ENCODE measurements around the gene RASGRP1. TPM values are rescaled to one million over a fixed set of nuclear protein-coding genes. Genes with fewer than 3 reads are reported as not detected.
A peak's percentile ranks its signal among the peaks of the same experiment; 100 is the strongest.

Gene RASGRP1
- total and polyA plus RNA-seq, 8 donors = 0.60 to 4.7 (median 1.5) TPM

DNA sequence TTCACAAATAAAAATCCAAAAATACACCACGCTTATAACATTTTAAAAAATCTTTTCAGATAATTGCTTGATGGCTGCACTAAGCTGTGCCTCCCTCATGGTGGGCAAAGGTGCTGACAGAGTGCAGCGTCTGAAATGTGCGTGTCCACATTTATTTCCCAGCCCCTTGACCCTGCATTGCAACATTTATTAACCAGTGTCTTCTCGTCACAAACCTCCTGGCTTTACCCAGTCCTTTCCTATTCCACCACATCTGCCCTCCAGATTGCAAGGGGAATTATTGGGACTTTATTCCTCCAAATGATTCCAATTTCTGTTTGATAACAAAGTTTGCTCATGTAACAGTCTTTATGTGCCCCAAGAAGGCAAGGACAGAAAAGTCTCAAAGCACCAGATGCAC is 5.5 kb downstream of the RASGRP1 start:
- Histone ChIP-seq H3K27me3 (no peaks in the 10 kb centered on the region), H3K9me3 (no peaks in the 10 kb centered on the region), H3K4me1 (peaks cover 0 to 5% (median 0%) of the 10 kb centered on the region in 3 donors), H3K4me3 (no peak overlapping the region), H3K36me3 (no peaks in the 10 kb centered on the region), H3K27ac (no peak overlapping the region)
- TF ChIP-seq, protein P1, sequence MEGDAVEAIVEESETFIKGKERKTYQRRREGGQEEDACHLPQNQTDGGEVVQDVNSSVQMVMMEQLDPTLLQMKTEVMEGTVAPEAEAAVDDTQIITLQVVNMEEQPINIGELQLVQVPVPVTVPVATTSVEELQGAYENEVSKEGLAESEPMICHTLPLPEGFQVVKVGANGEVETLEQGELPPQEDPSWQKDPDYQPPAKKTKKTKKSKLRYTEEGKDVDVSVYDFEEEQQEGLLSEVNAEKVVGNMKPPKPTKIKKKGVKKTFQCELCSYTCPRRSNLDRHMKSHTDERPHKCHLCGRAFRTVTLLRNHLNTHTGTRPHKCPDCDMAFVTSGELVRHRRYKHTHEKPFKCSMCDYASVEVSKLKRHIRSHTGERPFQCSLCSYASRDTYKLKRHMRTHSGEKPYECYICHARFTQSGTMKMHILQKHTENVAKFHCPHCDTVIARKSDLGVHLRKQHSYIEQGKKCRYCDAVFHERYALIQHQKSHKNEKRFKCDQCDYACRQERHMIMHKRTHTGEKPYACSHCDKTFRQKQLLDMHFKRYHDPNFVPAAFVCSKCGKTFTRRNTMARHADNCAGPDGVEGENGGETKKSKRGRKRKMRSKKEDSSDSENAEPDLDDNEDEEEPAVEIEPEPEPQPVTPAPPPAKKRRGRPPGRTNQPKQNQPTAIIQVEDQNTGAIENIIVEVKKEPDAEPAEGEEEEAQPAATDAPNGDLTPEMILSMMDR (IDR thresholded peaks at IDR 0.05) = no peak
- ATAC-seq (no peak), DNase-seq (no peak), FAIRE-seq (no peak)
- intact Hi-C loops (cut with DNase I) = no loop called here
- WGBS, 2 donors = 86 to 87% methylated on average over 4 of the region's 4 CpGs

DNA sequence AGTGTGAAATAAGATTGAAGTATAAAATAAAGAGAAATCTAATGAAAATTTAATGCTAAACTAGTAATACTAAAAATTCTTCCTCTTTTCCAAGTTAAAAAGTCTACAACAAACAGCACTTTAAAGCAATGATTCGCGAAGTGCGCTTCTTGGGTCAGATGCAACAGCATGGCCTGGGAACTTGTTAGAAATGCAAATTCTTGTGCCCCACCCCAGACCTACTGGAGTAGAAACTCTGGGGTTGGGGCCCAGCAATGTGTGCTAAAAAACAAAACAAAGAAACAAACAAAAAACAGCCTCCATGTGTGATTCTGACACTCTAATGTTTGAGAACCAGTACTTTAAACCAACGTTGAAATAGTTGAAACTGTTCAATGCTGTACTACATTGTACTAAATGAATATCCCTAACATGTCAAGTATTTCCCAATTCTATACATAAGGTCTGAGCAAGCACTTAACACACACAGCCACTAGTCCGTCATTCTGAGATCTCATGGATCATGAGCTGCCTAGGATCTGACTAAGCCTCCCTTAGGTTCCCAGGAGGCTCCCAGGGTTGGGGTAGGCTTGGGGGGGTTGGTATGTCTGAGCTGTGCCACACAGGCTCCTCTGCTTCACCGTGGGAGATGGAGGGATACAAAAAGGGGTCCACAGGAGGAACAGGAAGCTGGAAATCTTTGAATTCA is 6.1 kb downstream of the RASGRP1 start:
- Histone ChIP-seq H3K36me3 (no peaks in the 10 kb centered on the region), H3K27ac (no peak overlapping the region), H3K4me1 (peaks cover 0 to 5% (median 0%) of the 10 kb centered on the region in 3 donors), H3K27me3 (no peaks in the 10 kb centered on the region), H3K4me3 (no peak overlapping the region), H3K9me3 (no peaks in the 10 kb centered on the region)
- TF ChIP-seq, protein P1 (IDR thresholded peaks at IDR 0.05) = no peak
- intact Hi-C loops (cut with DNase I) = no loop called here
- FAIRE-seq (no peak), ATAC-seq (no peak), DNase-seq (no peak)
- WGBS, 2 donors = 85 to 86% methylated on average over 6 of the region's 6 CpGs

DNA sequence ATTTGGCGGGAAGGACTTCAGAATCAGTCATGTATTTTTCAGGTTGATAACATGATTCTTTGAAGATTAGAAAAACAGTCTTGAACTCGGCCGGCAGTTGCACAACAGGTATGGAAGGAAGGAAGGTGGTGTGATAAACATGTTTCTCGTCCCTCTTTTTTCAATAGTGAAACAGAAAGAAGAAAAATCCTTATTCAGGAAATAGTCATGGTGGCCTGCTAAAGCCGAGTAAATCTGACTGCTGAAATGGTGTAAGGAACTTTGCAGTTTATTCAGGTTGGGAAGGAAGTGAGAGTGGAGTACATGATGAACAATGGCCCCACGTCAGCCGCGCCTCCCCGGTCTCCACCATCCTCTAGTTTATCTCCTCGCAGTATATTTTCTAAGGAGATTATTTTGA is 6.7 kb downstream of the RASGRP1 start:
- H3K4me1 ChIP-seq = peaks cover 0 to 5% (median 0%) of the 10 kb centered on the region in 3 donors
- TF ChIP-seq, protein P1 (IDR thresholded peaks at IDR 0.05) = no peak
- FAIRE-seq (no peak), DNase-seq (no peak), ATAC-seq (no peak)
- H3K27me3 ChIP-seq = no peaks in the 10 kb centered on the region
- no peak overlapping the region for H3K27ac ChIP-seq
- no peaks in the 10 kb centered on the region for H3K9me3 ChIP-seq
- WGBS, 2 donors = 84 to 87% methylated on average over 10 of the region's 10 CpGs
- no peaks in the 10 kb centered on the region for H3K36me3 ChIP-seq
- intact Hi-C loops (cut with DNase I) = no loop called here
- H3K4me3 ChIP-seq = no peak overlapping the region

DNA sequence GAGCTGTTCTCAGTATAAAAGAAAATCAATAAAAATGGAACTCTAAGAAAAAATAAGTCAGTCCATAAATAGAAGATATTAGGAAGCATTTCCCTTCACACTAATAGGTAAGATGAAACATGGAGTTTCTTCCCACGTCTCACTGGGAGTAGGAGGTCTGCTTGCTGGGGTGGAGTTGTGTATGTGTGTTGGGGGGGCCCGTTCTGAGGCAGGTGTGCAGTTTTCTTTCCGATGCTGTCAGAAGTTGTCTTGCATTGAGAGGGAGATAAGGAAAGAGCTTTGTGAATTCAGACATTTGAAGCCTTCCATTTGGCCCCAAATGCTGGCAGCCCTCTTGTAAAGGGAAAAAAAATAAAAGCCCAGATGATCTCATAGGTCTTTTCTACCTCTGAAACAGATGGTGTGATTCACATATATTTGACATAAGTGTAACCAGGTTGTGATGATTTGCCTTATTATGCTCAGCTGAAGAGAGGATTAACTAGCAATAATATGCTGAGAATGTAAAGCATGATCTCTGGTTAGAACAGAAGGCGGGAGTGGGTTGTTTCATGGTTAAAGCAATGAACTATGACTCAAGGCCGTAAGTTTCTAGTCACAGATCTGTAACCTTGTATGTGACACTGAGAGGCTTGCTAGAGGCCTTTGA is 8.8 kb downstream of the RASGRP1 start:
- 60% methylated on average over 5 of the region's 5 CpGs for WGBS, 2 donors
- no peak overlapping the region for H3K27ac ChIP-seq
- ATAC-seq = peak in 1 of 4 donors; percentile 29

More for the DNA sequence above, 8.8 kb downstream of the RASGRP1 start:
- DNase-seq (no peak), FAIRE-seq (no peak)
- Histone ChIP-seq H3K4me3 (no peak overlapping the region), H3K27me3 (no peaks in the 10 kb centered on the region), H3K36me3 (no peaks in the 10 kb centered on the region), H3K9me3 (no peaks in the 10 kb centered on the region), H3K4me1 (peaks cover 0 to 5% (median 0%) of the 10 kb centered on the region in 3 donors)
- intact Hi-C loops (cut with DNase I) = no loop called here
- TF ChIP-seq, protein P1 (IDR thresholded peaks at IDR 0.05) = no peak
